ENCODE data around the gene CYTH4.

DNA sequence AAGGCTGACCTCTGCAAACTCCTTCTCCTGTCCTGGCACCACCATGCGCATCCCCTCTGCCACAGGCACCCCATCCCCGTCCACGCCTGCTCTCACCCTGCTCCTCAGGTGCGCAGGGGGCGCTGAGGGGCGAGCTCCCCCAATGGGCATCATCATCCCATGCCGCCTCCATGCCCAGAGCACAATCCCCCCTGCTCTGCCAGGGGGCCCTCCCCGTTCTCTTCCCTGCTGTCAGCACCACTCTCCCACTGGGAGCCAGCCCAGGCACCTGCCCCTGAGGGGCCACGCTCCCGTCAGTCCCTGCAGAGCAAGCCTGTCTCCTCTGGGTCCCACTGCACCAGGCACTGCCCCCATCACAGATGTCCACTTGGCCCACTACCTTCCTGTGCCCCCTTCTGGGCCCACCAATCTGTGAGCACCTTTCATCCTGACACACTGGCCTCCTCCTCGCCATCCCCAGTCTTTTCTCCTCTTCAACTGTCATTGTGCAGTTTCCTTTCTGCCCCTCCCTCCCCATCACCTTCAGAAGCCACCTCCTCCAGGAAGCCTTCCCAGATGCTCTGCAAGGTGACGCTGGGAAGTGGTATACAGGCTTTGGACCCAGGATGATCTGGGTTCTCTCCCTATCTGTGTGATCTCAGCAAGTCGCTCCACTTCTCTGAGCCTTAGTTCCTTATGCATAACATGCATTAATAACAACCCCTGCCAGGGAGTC lies 62.6 kb downstream of the CYTH4 start:
- TF ChIP-seq POLR2A (IDR thresholded peaks at IDR 0.05; ENCODE audit: extremely low read depth, insufficient read length) (no peak), MYC (IDR thresholded peaks at IDR 0.05; ENCODE audit: low read depth, low read length) (no peak)
- TF ChIP-seq, protein P1, sequence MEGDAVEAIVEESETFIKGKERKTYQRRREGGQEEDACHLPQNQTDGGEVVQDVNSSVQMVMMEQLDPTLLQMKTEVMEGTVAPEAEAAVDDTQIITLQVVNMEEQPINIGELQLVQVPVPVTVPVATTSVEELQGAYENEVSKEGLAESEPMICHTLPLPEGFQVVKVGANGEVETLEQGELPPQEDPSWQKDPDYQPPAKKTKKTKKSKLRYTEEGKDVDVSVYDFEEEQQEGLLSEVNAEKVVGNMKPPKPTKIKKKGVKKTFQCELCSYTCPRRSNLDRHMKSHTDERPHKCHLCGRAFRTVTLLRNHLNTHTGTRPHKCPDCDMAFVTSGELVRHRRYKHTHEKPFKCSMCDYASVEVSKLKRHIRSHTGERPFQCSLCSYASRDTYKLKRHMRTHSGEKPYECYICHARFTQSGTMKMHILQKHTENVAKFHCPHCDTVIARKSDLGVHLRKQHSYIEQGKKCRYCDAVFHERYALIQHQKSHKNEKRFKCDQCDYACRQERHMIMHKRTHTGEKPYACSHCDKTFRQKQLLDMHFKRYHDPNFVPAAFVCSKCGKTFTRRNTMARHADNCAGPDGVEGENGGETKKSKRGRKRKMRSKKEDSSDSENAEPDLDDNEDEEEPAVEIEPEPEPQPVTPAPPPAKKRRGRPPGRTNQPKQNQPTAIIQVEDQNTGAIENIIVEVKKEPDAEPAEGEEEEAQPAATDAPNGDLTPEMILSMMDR (IDR thresholded peaks at IDR 0.05; ENCODE audit: low read depth, low read length): no peak
- TF ChIP-seq, protein P2, sequence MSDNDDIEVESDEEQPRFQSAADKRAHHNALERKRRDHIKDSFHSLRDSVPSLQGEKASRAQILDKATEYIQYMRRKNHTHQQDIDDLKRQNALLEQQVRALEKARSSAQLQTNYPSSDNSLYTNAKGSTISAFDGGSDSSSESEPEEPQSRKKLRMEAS (IDR thresholded peaks at IDR 0.05; ENCODE audit: low read depth, low read length): no peak

Measured in NB4 (cell line).